Gastroesophageal sphincter (tissue), 4 donors: ENCODE measurements around the gene CCN5. TPM values are rescaled to one million over a fixed set of nuclear protein-coding genes. Genes with fewer than 3 reads are reported as not detected.
A peak's percentile ranks its signal among the peaks of the same experiment; 100 is the strongest.

Experiments used
- ATAC-seq: fragments of 150-250 bp; one replicate; pipeline ENCODE4 v1.9.1; 2016; ENCODE audit warnings: mild to moderate bottlenecking, moderate library complexity
- H3K27ac ChIP-seq, 4 donors: fragments of 200-600 bp; sonication (generic) in 3 of 4; 1 replicate in 3 of 4; 2 replicates in 1 of 4; pipeline ENCODE4 v1.5.1; 2016 to 2019
- H3K27me3 ChIP-seq: fragments of 200-600 bp; sonication (generic); one replicate; pipeline ENCODE4 v1.5.1; 2019
- H3K36me3 ChIP-seq, 2 donors: fragments of 200-600 bp; sonication (generic); one replicate each; pipeline ENCODE4 v1.5.1; 2019; ENCODE audit warnings: control low read depth in 1 of 2
- H3K4me1 ChIP-seq, 3 donors: fragments of 200-600 bp; sonication (generic); 1 replicate in 2 of 3; 2 replicates in 1 of 3; pipeline ENCODE4 v1.5.1; 2016 to 2019; ENCODE audit warnings: control low read depth in 2 of 3
- H3K4me3 ChIP-seq, 2 donors: fragments of 200-600 bp; sonication (generic); one replicate each; pipeline ENCODE4 v1.5.1; 2019; ENCODE audit warnings: mild to moderate bottlenecking in 1 of 2, moderate library complexity in 1 of 2
- H3K9me3 ChIP-seq, 3 donors: fragments of 200-600 bp; sonication (generic); one replicate each; pipeline ENCODE4 v1.5.1; 2017 to 2019; ENCODE audit warnings: control low read depth in 2 of 3
- EP300 ChIP-seq: sonication (generic); formaldehyde crosslinking; IDR thresholded peaks from one replicate; pipeline ENCODE4 v1.6.1; 2017; ENCODE audit warnings: antibody characterized with exemption, mild to moderate bottlenecking
- POLR2A ChIP-seq, 2 donors: fragments of 450-650 bp; IDR thresholded peaks; one replicate each; pipeline ENCODE4 v1.6.1; 2017; ENCODE audit warnings: antibody characterized with exemption in 2 of 2, mild to moderate bottlenecking in 2 of 2, moderate library complexity in 1 of 2
- POLR2AphosphoS5 ChIP-seq: sonication (generic); formaldehyde crosslinking; IDR thresholded peaks from one replicate; pipeline ENCODE4 v1.6.1; 2017; ENCODE audit warnings: antibody characterized with exemption
- WGBS, 2 donors: methylation state at CpG; one replicate each; pipeline ENCODE4 v1.1.5; 2018; ENCODE audit warnings: low coverage in 1 of 2; 5-methylcytosine and 5-hydroxymethylcytosine counted together
- total RNA-seq, 4 donors: library from RNA; depleted of rRNA; stranded (reverse); fragments of >200 nt; gene quantifications; one replicate each; pipeline ENCODE4 v1.1.0, GENCODE V29; 2016
- TF ChIP-seq, protein P1 (sequence below), 4 experiments: fragments of 200-600 bp in 2 of 4; fragments of 450-650 bp in 2 of 4; sonication (generic) in 1 of 4; IDR thresholded peaks; one replicate each; pipeline ENCODE4 v1.5.1; 2017 to 2019; ENCODE audit warnings: antibody characterized with exemption in 4 of 4, mild to moderate bottlenecking in 2 of 4, moderate library complexity in 2 of 4

The CCN5 gene
- total RNA-seq, 4 donors from 2014 or later = 52.9 to 359 (median 146) TPM

DNA sequence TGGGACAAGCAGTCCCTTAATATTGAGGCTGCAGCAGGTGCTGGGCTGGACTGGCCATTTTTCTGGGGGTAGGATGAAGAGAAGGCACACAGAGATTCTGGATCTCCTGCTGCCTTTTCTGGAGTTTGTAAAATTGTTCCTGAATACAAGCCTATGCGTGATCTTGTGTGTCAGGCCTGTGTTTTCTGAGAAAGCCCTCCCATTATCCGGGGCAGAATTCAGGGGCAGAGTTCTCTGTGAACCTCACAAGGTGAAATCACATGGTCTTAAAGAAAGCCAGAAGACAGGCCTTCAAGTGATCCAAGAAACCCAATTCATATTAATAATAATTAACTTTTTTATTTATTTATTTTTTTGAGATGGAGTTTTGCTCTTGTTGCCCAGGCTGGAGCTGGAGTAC lies 12.5 kb downstream of the CCN5 start:
- Histone ChIP-seq H3K27ac (peak overlapping the region in 3 of 4 donors; percentile 19 to 74 (median 38)), H3K4me3 (no peak overlapping the region), H3K4me1 (peaks cover 3 to 39% (median 8%) of the 10 kb centered on the region in 3 donors), H3K27me3 (no peaks in the 10 kb centered on the region), H3K36me3 (peaks cover 0 to 5% of the 10 kb centered on the region in 2 donors), H3K9me3 (no peaks in the 10 kb centered on the region)
- ATAC-seq = no peak
- WGBS, 2 donors = 67% methylated on average over 1 to 2 of the region's 2 CpGs
- TF ChIP-seq POLR2A (IDR thresholded peaks at IDR 0.05) (no peak), EP300 (no peak), POLR2AphosphoS5 (no peak)
- TF ChIP-seq, protein P1, sequence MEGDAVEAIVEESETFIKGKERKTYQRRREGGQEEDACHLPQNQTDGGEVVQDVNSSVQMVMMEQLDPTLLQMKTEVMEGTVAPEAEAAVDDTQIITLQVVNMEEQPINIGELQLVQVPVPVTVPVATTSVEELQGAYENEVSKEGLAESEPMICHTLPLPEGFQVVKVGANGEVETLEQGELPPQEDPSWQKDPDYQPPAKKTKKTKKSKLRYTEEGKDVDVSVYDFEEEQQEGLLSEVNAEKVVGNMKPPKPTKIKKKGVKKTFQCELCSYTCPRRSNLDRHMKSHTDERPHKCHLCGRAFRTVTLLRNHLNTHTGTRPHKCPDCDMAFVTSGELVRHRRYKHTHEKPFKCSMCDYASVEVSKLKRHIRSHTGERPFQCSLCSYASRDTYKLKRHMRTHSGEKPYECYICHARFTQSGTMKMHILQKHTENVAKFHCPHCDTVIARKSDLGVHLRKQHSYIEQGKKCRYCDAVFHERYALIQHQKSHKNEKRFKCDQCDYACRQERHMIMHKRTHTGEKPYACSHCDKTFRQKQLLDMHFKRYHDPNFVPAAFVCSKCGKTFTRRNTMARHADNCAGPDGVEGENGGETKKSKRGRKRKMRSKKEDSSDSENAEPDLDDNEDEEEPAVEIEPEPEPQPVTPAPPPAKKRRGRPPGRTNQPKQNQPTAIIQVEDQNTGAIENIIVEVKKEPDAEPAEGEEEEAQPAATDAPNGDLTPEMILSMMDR (IDR thresholded peaks at IDR 0.05) = no peak

DNA sequence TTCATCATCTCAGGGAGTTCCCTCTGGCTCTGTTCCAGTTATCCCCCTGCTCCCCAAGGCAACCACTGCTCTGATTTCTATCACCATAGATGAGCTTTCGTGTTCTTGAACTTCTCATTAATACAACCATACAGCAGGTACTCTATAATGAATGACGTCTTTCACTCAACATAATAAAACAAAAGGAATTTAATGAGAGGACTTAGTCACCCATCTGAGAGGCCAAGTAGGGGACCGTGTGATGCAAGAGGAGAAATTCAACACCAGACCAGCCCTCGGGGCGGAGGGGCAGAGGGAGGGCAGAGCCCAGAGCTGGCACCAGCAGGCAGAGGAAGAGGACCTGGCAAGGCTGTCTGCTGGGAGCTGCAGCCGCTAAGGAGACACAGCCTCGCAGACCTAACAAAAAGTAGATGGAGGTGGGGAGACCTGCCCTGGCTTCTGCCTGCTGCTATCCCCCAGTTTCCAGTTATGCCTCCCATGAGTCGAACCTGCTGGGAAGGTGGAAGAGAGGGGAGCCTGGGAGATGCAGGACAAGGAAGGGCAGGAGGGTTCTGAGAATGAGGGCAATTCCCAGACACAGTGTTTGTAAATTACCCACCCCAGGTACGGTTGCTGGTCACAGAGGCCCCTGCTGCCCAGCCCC lies 13.8 kb downstream of the CCN5 start:
- 20 to 40% methylated on average over 4 to 8 of the region's 9 CpGs for WGBS, 2 donors
- Histone ChIP-seq H3K4me1 (peaks cover 3 to 47% (median 8%) of the 10 kb centered on the region in 3 donors), H3K27ac (peak overlapping the region in 3 of 4 donors; percentile 48 to 79 (median 74))

DNA sequence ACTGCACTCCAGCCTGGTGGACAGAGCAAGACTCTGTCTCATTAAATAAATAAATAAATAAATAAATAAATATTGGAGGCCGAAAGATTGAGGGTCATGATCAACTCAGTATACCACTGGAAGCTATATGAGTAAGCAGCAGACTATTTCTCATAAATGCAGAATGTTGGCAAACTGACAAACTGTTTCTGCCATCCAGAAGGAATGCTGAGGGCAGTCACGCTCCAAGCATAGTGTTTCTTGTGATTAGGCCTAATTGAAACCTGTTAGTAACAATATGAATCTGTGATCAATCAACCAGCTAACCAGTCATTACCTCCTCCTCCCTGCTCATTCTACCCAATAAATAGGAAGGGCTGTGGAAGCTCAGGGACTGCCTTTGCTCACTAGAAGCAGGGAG lies 15.3 kb downstream of the CCN5 start:
- H3K27ac ChIP-seq = peak overlapping the region in 1 of 4 donors; percentile 74
- H3K36me3 ChIP-seq = peaks cover 0 to 5% of the 10 kb centered on the region in 2 donors
- peaks cover 3 to 57% (median 8%) of the 10 kb centered on the region in 3 donors for H3K4me1 ChIP-seq
- no peaks in the 10 kb centered on the region for H3K9me3 ChIP-seq
- no peaks in the 10 kb centered on the region for H3K27me3 ChIP-seq
- H3K4me3 ChIP-seq = no peak overlapping the region
- WGBS, 2 donors = 71 to 72% methylated on average over 2 of the region's 2 CpGs
- ATAC-seq = no peak
- no peak for TF ChIP-seq POLR2A (IDR thresholded peaks at IDR 0.05)
- TF ChIP-seq, protein P1 (IDR thresholded peaks at IDR 0.05) = no peak
- no peak for TF ChIP-seq EP300
- peak; percentile 43 for TF ChIP-seq POLR2AphosphoS5

More for the DNA sequence above, 13.8 kb downstream of the CCN5 start:
- Histone ChIP-seq H3K4me3 (no peak overlapping the region), H3K27me3 (no peaks in the 10 kb centered on the region), H3K36me3 (peaks cover 0 to 5% of the 10 kb centered on the region in 2 donors), H3K9me3 (no peaks in the 10 kb centered on the region)
- ATAC-seq = peak; percentile 81
- TF ChIP-seq EP300 (no peak), POLR2AphosphoS5 (peak; percentile 23)

DNA sequence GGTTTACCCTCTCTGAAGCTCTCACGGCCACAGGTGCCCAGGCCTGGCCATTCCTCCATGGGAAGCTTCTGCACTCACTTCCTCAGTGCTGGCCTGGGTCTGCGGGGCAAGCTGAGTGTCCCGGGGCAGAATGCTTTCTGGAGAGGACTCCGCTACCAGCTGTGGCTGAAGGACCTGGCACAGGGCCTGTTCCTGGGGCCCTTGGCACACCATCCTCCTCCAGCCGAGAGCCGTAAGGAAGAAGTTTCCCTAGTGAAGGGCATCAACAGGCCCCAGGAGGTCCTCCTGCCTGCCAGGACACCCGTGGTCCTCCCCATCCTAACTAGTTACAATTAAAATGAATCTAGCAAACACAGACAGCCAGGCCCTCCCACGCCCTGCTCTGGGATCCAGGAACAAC lies 16.5 kb downstream of the CCN5 start:
- Histone ChIP-seq H3K4me3 (no peak overlapping the region), H3K9me3 (no peaks in the 10 kb centered on the region), H3K27ac (peak overlapping the region in 3 of 4 donors; percentile 31 to 62 (median 42)), H3K4me1 (peaks cover 3 to 66% (median 8%) of the 10 kb centered on the region in 3 donors), H3K36me3 (peaks cover 0 to 5% of the 10 kb centered on the region in 2 donors), H3K27me3 (no peaks in the 10 kb centered on the region)
- no peak for ATAC-seq
- TF ChIP-seq POLR2A (IDR thresholded peaks at IDR 0.05) (no peak), EP300 (no peak), POLR2AphosphoS5 (no peak)
- TF ChIP-seq, protein P1 (IDR thresholded peaks at IDR 0.05) = no peak
- WGBS, 2 donors = 100% methylated on average over 1 of the region's 8 CpGs; no CpG with 5 or more reads in 1 of the 2 donors

DNA sequence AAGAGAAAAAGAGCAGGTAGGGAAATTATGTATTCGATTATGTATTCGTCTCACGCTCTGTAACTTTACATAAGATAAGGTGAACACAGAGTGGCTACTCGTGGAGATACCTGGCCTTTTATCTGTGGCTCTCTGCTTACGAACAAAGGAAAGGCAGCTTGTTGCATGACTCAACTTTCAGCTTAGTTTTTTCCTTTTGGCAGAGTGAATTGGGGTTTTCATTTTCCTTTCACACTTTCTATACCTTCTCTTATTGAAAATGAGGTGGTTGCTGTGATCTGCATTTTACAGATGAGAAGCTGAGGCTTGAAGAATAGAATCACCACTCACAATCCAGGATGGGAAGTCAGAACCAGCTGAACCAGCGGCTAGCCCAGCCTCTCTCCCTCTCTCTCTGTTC lies 17.2 kb downstream of the CCN5 start:
- no peak for TF ChIP-seq EP300
- Histone ChIP-seq H3K36me3 (peaks cover 0 to 1% of the 10 kb centered on the region in 2 donors), H3K4me3 (no peak overlapping the region), H3K4me1 (peaks cover 3 to 65% (median 8%) of the 10 kb centered on the region in 3 donors), H3K9me3 (no peaks in the 10 kb centered on the region), H3K27me3 (no peaks in the 10 kb centered on the region), H3K27ac (peak overlapping the region in 2 of 4 donors; percentile 31 to 62)
- no peak for ATAC-seq
- 69 to 73% methylated on average over 6 of the region's 6 CpGs for WGBS, 2 donors
